HG02588 (cell line): ENCODE measurements around the gene ZNF613.
"Not testable (repeated sequence)": the region's sequence is repeated elsewhere in the genome, so short reads cannot be mapped to it uniquely, and the experiment has no call there.

Experiments
- ATAC-seq: cut with Tn5 transposase; IDR thresholded peaks from one replicate; pipeline ENCODE4 v1.9.1; 2021; ENCODE audit warnings: mild to moderate bottlenecking, moderate library complexity; ENCODE audit not compliant: unreplicated experiment

ZNF613 gene

DNA sequence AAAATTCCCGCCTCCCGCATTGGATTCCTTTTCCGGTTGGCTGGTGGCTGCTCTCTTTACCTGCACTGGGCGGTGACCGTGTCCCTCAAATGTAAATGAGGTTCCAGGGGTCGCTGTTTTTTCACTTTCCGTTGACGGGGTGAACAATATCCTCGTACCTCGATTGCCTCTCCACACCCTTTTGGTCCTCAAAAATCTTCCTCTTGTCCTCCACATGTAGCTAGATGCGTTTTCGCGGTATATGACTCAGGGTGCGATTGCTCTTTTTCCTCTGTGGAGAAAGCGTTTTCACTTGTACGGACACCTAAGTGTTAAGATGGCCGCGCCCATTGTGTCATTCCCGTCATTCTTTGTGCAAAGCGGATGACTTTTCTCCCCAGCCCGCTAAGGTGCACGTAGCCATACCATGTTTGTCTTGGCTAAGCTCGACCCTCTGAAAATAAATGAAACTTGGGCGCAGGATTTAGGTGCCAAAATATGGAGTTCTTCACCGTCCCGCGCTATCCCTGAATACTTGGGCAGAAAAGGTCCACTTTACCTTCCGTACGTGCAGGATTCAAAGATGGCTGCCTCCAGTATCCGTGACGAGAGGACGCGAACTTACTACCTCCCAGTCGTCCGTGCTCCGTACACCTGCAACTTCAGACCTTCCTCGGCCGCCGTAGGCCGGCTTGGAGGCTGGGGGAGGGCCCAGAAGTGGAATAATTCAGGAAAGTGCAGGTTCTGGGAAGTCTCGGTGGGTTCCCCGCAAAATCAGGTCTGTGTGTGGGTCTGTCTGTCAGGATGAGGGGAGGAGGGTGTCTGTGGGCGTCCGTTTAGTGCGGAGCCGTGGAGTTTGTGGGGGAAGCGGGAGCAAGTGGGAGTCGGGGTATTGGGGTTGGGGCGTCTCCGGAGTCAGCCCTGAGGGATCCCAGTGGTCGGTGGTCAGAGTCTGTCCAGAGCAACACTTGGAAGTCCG lies at the start of gene ZNF613:
Gene ZNF613, plus strand, starts transcription at position 689 of the 958 bp plus-strand sequence. CDS start 8,749 bp downstream, outside the sequence.
- peak; percentile 90 for ATAC-seq

DNA sequence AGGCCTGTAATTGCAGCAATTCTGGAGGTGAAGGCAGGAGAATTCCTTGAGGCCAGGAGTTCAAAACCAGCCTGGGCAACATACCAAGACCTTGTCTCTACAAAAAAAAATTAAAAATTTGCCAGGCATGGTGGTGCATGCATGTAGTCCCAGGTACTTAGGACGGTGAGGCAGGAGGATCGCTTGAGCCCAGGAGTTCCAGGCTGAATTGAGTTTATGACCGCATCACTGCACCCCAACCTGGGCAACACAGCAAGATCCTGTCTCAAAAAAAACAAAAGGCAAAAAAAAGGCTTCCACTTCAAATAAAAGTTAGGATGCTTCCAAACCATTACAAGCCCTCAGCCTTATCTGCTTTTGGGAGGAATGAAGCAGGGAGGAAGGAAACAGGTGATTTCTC lies 44.8 kb upstream of the ZNF613 start:
- no peak for ATAC-seq

DNA sequence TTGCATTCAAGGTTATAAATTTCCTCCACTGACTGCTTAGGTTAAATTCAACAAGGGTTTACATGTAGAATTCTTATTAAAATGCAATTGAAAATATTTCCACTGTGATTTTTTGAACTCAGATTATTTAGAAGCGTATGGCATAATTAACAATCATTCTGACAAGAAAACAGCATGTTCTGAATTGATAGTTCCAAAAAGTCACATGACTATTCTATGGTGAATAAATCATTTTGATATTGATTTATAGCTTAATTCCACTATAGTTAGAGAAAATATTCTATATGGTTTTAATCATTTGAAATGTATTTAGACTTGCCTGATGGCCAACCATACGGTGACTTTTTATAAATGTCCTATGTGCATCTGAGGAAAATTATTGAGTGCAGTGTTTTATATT lies 42.6 kb upstream of the ZNF613 start:
- no peak for ATAC-seq

DNA sequence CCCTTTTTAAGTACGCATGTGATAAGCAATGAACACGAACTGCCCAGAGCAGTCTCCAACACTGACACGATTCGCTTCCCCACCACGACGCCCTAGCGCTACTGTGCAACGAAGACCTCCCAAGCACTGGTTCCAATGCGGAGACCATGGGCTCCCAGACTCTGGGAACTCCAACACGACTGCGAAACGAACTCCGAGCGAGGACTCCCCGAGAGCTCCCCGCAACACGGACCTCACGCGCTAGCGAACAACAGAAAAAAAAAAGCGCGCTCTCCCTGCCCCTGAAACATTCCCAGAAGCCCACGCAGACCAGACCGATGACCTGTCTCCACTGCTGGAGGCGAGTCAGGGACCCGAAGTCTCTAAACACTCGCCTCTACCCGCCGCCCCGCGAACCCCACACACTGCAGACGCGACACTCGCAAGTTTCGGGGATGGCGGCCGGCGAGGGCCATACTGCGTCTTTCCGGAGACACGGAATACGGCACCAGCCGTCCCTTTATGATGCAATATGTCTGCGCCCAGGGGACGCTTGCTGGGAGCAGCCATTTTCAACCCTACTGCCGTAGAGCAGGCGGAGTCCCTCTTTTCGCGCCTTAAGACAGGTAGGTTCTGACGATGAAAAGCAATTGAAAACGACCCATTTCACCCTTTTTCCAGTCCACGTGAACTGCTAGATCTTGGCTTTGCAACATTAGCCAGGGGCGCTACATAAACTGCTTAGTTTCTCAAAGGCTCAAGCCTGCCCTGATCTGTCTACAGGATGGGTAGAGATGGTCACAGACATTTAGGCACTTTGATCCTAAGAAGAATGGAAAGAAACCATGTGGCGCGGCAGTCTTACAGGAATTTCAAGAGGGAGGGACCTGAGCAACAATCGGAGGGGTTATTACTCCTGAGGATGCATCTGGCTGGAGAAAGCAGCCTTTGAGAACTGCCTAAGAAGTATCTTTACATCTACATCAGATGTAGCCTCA lies 39.5 kb upstream of the ZNF613 start, which contains the start of gene ZNF577:
Gene ZNF577, minus strand, starts transcription at position 430 of the 977 bp plus-strand sequence. CDS start 7,569 bp downstream, outside the sequence.
- ATAC-seq: no peak

DNA sequence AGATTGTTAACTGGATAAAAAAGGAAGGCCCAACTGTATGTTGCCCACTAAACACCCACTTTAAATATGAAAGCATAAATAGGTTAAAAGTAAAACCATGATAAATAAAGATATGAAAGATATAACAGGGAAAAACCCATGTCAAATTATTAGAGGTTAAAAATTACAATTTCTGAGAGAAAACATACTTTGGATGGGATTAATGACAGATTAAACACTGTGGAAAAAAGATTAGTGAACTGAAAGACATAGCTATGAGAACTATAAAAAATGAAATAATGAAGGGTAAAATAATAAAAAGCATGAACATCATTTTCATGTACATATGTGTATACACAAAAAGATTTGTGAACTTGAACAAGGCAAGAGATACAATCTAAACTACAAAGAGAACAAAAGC lies 37.3 kb upstream of the ZNF613 start:
- ATAC-seq: no peak

DNA sequence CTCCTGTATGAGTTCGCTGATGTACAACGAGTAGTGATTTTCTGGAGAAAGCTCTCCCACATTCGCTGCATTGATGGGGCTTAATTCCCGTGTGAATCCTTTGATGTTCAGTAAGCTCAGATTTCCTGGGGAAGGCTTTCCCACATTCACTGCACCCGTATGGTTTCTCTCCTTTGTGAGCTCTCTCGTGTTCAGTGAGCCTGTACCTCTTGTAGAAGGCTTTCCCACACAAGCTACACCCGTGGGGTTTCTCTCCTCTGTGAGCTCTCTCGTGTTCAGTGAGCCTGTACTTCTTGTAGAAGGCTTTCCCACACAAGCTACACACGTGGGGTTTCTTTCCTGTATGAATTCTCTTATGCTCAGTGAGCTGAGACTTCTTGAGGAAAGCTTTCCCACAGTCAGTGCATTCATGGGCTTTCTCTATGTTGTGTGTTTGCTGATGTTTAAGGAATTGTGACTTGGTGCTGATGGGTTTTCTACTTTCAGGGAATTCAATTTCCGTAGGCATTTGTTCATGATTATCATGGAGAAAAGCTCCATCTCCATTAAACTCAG lies 36.0 kb upstream of the ZNF613 start:
- ATAC-seq: no peak

DNA sequence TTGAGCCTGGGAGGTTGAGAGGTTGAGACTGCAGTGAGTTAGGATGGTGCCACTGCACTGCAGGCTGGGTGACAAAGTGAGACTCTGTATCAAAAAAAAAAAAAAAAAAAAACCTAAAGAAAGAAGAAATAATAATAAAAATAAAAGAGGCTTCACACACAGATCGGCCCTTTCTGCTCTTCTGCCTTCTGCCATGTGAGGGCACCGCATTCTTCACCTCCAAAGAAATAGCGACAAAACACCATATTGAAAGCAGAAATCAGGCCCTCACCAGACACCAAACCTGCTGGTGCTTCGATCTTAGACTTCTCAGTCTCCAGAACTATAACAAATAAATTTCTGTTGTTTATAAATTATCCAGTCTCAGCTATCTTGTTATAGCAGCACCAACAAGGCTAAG lies 25.4 kb upstream of the ZNF613 start:
- ATAC-seq: no peak

DNA sequence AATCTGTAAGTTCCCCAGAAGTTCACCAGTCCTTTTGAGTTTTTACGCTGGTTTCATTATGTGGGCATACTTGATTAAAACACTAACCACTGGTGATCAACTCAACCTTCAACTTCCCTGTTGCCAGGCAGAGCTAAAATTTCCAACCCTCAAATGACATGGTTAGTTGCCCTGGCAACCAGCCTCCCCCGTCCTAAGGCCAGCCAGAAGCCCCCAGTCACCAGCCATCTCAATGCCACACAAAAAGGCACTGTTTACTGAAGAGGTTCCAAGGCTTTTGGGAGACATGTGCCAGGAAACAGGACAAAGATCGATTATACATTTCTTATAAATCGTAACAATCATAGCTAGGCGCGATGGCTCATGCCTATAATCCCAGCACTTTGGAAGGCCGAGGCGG lies 24.1 kb upstream of the ZNF613 start:
- no peak for ATAC-seq

DNA sequence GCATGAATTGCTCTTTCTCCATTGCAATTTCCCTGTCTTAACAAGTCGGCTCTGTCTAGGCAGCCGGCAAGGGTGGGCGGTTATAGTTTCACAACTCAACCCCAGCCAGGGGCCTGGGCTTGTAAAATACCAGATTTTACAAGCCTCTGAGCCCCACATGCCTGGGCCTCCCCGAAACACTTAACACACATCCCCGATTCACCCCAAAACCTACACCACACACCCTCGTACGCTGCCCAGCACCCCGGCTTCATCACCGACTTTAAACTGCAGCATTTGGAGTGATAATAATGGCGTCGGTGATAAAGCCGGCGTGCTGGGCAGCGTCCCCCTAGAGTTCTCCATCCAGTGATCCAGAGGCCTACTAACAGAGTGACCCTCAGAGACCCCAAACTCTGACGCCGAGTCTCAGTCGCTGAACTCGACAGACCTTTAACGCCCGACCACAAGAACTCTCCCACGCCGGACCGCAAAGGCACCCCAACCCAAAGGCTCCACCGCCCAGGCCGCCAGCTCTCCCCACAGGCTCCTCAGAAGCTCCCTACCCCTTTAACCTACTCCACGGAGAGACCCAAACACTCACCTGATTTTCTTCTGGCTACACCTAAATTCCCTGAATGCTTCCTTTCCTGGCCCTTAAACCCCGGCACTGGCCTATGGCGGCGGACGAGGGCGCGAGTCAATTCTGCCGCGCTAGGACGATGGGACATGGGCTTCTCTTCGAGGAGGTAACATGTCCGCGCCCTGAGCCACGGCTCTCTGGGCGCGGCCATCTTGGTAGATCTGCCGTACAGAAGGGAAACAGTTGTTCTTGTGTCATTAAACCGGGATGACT lies 22.7 kb upstream of the ZNF613 start, which contains the start of gene ZNF649:
Gene ZNF649, minus strand, starts transcription at position 687 of the 835 bp plus-strand sequence. CDS start 4,910 bp downstream, outside the sequence.
- ATAC-seq: peak; percentile 87

DNA sequence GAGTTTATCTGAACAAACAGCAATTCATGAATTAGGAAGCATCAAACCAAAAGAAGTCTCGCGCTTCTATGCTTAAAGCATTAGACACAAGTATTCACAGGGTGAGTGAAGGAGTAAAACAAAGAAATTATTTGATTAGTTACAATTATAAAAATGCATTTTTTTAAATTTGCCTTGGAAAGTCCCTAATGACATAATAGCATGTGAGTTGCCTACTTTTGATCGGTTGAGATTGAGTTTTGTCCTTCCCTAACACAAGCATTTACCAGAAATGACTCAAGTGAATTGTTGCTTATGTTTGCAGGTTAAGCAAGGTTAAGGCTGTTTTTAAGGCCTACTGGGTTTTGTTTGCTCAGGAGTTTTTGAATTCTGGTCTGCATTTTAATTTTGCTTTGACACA lies 22.1 kb upstream of the ZNF613 start:
- ATAC-seq: no peak

DNA sequence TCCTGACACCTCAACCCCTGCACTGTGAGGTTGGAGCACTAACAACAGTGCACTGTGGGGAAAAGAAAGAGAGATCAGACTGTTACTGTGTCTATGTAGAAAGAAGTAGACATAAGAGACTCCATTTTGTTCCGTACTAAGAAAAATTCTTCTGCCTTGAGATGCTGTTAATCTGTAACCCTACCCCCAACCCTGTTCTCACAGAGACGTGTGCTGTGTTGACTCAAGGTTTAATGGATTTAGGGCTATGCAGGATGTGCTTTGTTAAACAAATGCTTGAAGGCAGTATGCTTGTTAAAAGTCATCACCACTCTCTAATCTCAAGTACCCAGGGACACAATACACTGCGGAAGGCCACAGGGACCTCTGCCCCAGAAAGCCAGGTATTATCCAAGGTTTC lies 21.6 kb upstream of the ZNF613 start:
- ATAC-seq: not testable (repeated sequence)

DNA sequence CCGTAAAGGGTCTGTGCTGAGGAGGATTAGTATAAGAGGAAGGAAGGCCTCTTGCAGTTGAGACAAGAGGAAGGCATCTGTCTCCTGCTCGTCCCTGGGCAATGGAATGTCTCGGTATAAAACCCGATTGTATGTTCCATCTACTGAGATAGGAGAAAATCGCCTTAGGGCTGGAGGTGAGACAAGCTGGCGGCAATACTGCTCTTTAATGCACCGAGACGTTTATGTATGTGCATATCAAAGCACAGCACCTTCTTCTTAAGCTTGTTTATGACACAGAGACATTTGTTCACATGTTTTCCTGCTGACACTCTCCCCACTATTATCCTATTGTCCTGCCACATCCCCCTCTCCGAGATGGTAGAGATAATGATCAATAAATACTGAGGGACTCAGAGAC lies 21.2 kb upstream of the ZNF613 start:
- not testable (repeated sequence) for ATAC-seq

DNA sequence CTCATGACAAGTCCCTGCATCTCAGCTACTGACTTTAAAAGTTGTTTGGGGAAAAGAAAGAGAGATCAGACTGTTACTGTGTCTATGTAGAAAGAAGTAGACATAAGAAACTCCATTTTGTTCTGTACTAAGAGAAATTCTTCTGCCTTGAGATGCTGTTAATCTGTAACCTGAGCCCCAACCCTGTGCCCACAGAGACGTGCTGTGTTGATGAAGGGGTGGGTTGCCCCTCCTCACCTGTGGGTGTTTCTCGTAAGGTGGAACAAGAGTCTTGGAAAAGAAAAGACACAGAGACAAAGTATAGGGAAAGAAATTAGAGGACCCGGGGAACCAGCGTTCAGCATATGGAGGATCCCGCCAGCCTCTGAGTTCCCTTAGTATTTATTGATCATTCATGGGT lies 19.3 kb upstream of the ZNF613 start:
- ATAC-seq: not testable (repeated sequence)

DNA sequence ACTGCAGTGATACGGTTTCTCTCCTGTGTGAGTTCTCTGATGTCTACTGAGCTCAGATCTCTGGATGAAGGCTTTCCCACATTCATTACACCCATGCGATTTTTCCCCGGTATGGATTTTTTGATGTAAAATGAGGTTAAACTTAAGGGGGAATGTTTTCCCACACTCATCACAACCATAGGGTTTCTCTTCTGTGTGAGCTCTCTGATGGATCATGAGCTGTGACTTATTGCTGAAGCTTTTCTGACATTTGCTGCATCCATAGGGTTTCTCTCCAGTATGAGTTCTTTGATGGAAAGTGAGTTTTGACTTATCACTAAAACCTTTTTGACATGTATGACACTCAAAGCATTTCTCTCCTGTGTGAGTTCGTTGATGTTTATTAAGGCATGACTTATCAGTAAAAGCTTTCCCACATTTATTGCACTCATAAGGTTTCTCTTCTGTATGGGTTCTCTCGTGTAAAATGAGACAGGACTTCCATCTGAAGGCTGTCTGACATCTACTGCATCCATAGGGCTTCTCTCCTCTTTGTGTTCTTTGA lies 11.9 kb upstream of the ZNF613 start:
- no peak for ATAC-seq

DNA sequence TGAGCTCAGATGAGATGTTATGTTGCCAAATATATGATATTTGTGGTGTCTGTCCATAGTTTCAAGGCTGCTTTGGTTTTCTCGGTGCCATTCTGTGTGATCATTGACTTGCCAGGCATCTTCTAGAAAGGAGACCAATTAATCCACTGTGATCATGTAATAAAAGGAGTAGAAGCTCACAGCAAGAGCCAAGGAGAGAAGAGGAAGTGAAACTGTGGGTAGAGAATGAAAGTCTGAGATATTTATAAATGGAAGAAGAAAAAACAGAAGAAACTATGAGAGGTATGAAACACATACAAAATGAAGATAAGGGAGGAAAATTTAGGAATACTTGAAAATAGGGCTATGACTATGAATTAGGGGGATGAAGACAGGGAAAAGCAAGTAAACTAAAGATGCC lies 11.1 kb upstream of the ZNF613 start:
- no peak for ATAC-seq

DNA sequence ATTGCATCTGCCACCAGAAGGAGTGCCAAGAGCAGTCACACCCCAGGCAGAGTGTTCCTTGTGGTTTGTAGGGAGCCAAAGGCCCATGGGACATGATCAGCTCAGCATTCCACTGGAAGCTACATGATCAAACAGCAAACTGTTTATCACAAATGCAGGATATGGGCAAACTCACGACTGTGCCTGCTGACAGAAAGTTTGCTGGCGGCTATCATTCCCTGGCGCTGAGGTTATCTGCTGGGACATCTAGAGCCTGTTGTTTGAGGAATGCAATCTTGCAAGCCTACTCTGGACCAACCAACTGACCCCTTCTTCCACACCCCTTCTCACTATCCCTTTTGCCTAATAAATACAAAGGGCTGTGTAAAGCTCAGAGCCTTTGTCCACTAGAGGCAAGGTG lies 7.7 kb upstream of the ZNF613 start:
- ATAC-seq: no peak

DNA sequence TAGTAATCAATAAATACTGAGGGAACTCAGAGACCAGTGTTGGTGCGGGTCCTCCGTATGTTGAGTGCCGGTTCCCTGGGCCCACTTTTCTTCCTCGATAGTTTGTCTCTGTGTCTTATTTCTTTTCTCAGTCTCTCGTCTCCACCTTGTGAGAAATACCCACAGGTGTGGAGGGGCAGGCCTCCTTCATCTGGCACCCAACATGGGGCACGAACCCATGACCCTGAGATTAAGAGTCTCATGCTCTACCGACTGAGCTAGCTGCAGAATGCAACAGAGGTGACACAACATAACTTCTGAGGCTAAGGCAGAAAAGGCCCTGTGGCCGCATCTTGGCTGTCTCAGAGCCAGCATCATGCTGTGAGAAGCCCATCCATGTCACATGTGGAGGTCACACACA lies 5.3 kb upstream of the ZNF613 start:
- ATAC-seq: no peak

DNA sequence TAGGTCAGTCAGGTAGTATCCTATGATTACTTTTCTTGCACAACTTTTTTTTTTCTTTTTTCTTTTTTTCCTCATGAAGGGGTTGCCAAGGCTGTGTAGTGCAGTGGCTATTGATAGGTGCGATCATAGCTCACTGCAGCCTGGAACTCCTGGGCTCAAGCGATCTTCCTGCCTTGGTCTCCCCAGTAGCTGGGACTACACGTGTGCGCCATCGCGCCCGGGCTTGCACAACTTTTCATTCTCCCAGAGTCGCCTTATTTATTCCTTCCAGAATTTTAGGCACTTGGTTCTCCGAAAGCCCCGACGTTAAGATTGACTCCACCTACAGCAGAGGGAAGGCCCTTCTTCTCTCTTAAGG lies 867 bp upstream of the ZNF613 start:
- ATAC-seq: no peak

DNA sequence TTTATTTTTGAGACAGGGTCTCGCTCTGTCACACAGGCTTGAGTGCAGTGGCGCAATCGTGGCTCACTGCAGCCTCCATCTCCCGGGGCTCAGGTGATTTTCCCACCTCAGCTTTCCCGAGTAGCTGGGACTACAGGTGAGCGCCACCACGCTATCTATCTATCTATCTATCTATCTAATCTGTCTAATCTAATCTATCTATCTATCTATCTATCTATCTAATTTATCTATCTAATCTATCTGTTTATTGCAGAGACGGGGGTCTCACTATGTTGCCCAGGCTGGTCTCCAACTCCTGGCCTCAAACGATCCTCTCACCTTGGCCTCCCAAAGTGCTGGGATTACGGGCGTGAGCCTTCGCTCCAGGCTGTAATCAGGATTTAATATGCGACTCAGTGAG lies 587 bp downstream of the ZNF613 start:
- ATAC-seq: no peak

DNA sequence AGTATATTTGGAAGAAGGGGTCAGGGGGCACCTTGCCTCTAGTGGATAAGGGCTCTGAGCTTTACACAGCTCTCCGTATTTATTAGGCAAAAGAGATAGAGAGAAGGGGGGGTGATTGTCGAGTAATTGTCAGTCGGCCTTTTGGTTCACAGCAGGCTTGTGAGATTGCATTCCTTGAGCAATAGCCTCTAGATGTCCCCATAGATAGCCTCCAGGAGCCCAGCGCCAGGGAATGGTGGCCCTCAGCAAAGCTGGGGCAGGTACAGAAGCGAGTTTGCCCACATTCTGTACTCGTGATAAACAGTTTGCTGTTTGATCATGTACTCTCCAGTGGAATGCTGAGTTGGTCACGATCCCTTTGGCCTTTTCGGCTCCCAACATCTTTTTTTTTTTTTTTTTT lies 4.6 kb downstream of the ZNF613 start:
- ATAC-seq: no peak
